CD4-positive, alpha-beta T cell treated with Interleukin-6 at 100 ng/mL for 8 hours (primary cell): ENCODE results near the gene CFAP74.

Experiments
- DNase-seq: peaks from one replicate; pipeline ENCODE4 v3.0.0-alpha.2; 2020; ENCODE audit warnings: mixed read lengths, low spot score

The CFAP74 gene

DNA sequence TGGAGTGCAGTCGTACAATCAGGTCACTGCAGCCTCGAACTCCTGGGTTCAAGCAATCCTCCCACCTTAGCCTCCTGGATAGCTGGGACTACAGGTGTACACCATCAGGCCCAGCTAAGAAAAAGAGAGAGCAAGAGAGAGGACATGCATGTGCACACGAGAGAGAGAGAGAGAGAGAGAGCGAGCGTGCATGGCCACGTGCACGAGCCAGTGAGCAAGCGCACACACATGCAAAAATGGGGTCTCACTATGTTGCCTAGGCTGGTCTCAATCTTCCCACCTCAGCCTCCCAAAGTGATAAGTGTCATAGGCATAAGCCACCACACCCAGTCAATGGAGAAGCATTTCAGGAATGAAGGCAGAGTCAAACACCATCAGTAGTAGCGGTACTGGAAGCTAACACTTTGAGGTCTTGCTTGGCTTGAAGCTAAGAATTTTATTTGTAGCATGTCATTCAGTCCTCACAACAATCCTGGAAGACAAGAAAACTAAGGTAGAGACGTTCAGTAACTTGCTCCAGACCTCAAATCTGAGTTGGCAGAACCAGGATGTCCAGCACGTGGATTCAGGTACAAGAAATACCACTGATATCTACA, 127.2 kb downstream of the CFAP74 start:
- DNase-seq, result no peak

DNA sequence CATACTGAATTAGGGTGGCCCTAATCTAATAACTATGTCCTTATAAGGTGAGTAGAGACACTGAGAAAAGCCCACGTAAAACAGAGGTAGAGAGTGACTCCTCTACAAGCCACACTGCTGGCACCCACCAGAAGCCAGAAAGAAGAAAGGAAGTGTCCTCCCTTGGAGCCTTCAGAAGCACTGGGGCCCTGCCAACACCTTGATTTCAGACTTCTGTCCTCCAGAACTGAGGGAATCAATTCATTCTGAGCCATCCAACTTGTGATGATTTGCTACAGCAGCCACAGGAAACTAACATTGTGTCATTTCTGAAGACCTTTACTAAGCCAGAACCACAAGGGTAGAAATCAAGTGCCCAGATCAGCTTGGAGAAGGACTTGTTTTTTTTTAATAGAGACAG, 127.7 kb downstream of the CFAP74 start:
- no peak for DNase-seq

DNA sequence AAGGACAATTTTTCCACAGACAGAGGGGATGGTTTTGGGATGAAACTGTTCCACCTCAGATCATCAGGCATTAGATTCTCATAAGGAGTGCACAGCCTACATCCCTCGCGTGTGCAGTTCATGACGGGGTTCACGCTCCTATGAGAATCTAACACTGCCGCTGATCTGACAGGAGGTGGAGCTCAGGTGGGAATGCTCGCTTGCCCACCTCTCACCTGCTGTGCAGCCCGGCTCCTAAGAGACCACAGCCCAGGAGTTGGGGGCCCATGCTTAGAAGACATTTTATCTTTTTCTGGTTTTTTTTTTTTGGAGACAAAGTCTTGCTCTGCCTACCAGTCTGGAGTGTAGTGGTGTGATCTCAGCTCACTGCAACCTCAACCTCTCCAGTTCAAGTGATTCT, 128.7 kb downstream of the CFAP74 start:
- DNase-seq, result no peak

DNA sequence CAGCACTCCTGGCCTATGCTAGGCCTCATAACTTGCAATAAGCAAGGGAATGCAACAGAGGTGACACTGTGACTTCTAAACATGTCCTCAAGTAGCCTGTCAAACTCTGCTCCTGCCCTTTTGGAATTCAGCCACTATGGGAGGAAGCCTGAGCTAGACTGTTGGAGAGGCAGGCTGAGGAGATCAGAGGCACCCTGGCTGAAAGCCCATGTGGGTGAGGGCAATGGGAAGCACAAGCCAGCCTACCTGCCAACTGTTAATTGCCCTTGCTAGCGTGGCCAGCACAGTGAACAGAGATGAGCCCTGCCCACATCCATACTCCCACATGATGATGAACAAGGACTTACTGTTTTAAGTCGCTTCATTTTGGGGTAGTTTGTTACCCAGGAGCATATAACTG, 130.4 kb downstream of the CFAP74 start:
- DNase-seq, result no peak

DNA sequence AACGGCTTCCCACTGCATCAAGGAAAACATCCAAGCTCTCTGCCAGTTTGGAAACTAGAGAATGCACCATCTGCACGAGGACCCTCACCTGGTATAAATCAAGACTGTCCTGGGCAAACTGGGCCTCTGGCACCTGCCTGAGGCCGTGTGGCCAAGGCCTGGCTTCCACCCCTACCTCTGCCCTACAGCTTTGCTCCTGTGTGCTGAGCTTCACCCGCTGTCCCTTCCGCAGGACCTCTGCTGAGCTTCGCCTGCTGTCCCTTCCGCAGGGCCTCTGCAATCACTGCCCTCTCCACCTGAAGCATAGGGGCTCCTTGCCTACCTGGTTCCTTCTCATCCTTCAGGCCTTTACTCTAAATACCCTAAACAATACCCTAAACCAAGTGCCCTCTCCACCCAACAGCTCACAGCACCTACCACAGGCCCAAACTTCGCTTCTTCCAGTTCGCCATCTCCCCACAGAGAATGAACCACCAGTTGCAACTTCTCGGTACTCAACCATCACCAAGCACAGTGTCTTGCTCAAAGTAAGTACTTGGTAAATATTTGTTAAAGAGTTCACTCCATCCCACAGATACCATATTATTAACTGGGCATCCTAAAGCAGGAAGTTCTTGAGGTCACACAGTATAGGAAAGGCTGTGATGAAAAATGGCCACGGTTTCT, 131.1 kb downstream of the CFAP74 start:
- no peak for DNase-seq
